HG02763 (cell line): ENCODE measurements around the gene QSOX2.

Source experiments
- ATAC-seq: cut with Tn5 transposase; IDR thresholded peaks from one replicate; pipeline ENCODE4 v1.9.1; 2021; ENCODE audit warnings: mild to moderate bottlenecking, moderate library complexity; ENCODE audit not compliant: unreplicated experiment

QSOX2 gene

GRCh38 chr9:136245219-136246150 lies at the start of gene QSOX2:
QSOX2 (minus strand) TSS chr9:136245812; CDS start chr9:136245803, 9 bp downstream.
- peak; percentile 62 for ATAC-seq

DNA sequence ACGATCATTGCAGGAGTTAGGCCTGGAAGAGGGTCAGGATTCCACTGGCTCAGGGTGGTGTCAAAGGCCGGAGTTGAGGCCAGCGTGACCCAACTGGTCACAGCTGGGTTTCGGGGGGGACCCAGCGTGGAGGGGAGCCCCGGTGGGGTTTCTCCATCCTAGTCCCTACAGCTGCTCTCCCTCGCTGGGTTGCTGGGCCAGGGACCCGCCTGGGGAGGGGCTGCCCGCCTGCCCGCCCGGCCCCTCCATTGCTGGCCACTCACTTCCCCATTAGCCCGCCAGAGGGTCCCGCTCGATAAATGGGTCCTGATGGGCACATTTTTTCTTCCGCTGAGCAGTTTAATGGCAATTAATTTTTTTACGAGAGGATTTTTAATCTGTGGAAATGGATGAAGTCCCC lies 49.4 kb upstream of the QSOX2 start:
- no peak for ATAC-seq

DNA sequence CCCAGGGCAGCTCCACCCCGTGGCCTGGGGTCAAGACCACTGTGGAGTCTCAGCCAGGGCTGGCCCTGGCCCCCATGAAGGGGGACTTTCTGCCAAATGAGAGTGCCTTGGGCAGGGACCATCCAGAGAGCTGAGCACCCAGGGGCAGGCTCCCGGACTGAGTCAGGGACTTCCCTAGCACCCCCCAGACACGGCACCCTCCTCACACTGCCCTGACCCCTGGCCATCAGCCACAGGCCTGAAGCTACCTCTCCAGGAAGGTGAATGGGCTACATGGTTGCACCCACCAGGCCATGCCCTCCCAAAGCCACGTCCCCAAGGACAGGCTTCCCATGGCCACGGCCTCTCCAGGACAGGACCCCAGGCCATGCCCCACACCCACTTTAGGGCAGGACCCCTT lies 48.8 kb upstream of the QSOX2 start:
- ATAC-seq: no peak

GRCh38 chr9:136293476-136294077 lies 48.0 kb upstream of the QSOX2 start:
- ATAC-seq: no peak

GRCh38 chr9:136292591-136293448 lies 47.2 kb upstream of the QSOX2 start:
- no peak for ATAC-seq

GRCh38 chr9:136292026-136292538 lies 46.5 kb upstream of the QSOX2 start:
- no peak for ATAC-seq

DNA sequence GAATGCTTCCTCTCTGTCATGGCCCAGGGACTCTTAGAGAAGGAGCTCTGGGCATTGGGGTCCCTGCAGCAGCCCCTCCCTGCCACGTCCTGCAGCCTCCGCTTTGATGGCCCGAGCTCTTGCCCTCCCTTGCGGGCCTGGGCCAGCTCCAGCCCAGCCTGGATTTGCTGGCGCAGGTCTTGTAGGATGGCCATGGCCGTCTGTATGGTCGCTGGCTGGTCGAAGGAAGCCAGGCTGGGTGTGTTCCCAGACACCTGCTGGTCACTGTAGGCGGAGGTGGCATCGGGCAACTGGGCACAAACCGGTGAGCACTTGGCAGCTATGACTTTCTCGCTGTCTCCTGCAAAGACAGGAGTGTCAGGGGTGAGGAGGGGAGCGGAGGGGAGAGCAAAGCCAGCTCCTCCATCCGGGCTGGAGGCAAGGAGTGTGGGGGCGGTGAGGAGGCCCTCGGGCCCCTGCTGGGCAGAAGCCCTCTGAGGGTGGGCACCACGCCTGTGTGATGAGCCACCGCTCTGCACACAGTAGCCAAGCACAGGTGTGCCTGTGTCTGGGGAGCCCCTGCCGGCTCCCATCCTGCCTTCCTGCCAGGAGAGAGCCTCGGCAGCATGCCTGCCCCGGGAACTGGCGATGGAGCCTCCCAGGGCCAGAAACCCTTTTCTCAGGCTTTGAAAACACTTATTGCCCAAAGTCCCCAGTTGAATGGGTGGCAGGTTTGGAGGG lies 45.9 kb upstream of the QSOX2 start:
- no peak for ATAC-seq

DNA sequence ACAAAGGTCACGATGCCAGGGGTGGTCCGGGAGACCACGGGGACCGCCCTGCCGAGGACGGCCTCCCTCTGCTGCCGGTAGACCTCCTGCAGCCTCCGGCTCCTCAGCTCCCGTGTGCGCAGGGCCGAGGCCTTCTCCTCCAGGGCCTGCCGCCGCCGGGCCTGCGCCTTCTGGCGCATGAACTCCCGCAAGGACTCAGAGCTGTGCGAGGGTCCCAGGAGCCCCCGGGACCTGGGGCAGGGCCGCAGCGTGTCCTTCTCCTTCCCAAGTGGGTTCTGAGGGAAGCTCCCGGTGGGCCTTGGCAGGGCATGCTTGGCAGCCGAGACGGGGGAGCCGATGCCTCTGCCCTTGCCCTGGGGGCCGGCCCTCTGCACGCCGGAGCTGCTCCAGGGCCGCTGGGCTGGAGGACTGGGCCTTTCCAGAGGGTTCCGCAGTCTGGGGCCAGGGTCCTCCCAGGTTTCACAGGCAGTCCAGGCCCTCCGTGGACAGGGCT lies 44.9 kb upstream of the QSOX2 start:
- ATAC-seq: no peak

GRCh38 chr9:136289651-136290507 lies 44.3 kb upstream of the QSOX2 start:
- ATAC-seq: no peak

DNA sequence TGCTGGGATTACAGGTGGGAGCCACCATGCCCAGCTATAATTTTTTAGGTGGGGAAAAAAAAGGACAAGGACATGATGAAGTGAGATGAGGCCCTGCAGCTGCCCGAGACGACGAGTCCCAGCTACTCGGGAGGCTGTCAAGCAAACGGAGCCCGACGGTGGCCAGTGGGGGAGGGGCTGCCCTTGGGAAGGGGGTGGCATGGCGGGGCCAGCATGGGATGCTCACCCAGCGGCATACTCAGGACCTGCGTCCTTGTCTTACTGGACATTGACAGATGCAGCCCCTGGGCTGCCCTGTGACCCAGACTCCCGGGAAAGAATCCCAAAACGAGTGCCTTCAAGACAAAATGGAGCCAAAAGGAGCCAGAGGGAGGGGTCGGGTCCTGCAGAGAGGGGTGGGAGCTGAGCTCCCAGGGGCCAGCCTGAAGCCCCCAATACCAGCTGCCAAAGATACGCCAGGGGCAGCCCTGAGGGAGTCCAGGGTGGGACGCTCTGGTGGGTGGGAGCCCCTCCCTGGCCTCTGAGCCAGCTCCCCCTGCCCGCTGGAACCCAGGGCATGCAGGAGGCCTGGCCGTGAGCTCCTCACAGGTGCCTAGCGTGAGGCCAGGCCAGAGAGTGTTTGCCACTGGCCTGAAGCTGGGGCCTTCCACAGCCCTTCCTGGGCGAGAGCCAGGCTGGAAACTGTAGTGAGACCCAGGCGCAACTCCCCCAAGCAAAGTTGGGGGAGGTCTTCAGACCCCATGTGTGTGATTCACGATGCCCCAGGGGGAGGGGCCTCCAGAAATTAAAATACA lies 42.5 kb upstream of the QSOX2 start:
- no peak for ATAC-seq

DNA sequence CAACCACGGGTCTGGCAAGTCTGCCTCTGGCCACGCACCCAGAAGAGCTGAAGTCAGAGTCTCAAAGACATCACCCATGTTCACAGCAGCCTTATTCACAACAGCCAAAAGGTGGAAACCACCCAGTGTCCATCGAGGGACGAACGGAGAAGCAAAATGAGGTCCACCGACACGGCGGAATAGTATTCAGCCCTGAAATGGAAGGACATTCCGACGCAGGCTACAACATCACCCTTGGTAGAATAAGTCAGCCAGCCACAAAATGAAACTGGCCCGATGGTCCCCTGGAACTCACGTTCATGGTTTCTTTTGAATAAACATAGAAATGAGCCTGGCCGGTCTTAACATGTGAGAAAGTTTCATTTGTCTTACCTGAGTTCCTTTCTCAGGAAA lies 41.4 kb upstream of the QSOX2 start:
- ATAC-seq: no peak

DNA sequence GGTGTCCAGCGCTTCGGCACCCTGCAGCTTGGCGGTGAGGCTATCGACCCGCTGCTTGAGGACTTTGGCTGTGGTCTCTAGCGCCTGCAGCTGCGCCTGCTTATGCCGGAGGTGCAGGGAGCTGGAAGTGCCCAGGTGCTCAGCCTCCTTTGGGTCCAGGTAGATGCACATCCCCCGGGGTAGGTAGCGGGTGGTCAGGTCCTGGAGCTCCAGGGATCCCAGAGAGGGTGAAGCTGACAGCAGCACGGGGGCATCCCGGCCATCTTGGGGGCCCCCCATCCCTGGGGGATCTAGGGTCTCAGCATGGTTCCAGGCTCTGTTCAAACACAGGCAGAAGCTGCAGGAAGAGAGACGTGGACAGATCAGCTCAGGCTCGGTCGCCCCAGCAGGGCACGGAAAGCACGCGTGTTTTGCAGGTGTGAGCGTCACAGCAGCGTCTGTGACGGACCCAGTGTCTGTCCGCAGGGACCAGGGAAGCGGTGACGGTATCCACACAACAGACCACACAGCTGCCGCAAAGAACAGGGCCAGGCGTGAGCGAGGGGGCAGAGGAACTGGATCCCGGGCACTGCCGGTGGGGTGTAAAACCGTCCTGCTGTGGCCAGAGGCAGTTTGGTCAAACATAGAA lies 40.9 kb upstream of the QSOX2 start:
- no peak for ATAC-seq

DNA sequence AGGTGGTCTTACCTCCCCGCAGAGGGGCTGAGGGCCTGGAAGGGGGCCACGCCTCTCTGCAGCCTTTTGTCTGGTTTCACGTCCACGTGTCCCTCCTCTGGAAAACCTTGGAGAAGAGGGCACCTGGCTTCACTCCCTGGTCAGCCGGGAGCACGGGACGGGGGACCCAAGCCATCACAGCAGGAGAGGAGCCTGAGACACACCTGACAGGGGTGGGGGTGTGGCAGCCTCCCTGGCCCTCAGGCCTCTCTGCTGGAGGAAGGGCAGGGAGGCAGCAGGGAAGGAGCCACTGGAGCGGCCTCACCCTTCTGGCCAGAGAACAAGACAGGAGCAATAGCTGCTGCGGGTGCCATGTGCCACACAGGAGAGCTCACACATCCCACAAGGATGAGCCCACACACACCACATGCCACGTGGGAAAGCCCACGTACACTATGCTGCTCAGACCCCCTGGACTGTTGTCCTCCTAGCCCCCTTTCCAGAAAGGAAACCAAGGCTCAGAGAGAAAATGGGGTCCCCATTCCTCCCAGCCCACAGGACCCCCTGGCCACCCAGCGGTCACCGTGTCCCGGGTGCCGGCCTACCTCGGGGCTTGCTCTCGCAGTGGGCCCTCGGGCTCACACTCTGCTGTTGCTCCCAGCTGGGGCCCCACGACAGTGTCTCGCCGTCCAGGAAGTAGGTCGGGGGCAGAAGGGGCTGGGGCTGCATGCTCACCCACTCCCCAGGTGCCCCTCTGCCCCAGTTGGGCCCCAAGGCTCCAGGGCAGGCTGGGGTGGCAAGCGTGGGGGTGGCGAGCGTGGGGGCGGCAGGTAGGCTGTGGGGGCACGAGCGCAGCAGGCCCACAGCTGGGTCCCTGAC lies 40.1 kb upstream of the QSOX2 start:
- no peak for ATAC-seq

GRCh38 chr9:136284951-136285350 lies 39.3 kb upstream of the QSOX2 start:
- no peak for ATAC-seq

DNA sequence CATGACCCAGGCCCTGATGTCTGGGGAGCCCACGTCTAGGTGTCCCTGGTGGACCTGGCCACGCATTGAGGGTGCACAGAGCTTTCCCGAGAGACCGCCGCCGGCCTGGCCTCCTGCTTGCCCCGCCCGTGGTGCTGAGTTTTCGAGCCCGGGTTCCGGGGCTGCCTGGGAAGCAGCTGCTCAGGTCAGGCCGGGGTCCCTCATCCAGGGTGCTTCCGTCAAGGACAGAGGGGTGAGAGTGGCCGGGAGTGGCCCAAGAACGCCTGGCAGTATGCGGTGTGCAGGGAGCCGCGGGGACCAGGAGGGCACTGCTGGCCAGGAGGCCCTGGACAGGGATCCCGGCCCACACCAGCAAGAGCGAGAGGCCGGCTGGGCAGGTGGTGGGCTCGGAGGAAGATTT lies 38.7 kb upstream of the QSOX2 start:
- no peak for ATAC-seq

GRCh38 chr9:136283291-136284235 lies 38.0 kb upstream of the QSOX2 start:
- peak; percentile 71 for ATAC-seq
